GM12873 (cell line): ENCODE results near the gene SMIM28.

Source experiments
- TF ChIP-seq, protein P1 (sequence below): IDR thresholded peaks from 2 replicates; pipeline ENCODE4 v1.5.1; 2012; ENCODE audit warnings: low read depth, mild to moderate bottlenecking, moderate library complexity, low read length, control low read depth; ENCODE audit not compliant: insufficient read depth; ENCODE audit errors: missing control alignments

The SMIM28 gene

DNA sequence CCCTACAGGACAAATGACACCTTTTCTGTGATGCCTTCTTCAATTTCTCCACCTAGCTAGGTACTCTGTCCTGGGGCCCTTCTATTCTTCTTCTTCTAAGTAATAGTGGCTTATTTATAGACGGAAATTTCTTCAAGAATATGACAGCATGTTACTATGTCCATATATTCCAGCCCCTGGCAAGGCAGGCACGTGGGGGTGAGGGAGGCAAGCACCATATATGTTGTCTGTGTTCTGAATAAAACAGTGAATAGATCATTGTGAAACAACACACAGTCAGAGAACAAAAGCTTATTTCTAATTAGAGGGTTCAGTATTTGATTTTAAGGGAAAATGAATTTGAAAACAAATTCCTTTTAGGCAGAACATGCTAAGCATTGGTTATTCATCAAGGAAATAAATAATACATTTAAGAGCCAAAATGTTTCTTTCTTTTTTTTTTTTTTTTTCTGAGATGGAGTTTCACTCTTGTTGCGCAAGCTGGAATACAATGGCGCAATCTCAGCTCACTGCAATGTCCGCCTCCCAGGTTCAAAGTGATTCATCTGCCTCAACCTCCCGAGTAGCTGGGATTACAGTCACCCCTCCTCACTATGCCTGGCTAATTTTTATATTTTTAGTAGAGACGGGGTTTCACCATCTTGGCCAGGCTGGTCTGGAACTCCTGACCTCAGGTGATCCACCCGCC lies 32.5 kb downstream of the SMIM28 start:
- TF ChIP-seq, protein P1, sequence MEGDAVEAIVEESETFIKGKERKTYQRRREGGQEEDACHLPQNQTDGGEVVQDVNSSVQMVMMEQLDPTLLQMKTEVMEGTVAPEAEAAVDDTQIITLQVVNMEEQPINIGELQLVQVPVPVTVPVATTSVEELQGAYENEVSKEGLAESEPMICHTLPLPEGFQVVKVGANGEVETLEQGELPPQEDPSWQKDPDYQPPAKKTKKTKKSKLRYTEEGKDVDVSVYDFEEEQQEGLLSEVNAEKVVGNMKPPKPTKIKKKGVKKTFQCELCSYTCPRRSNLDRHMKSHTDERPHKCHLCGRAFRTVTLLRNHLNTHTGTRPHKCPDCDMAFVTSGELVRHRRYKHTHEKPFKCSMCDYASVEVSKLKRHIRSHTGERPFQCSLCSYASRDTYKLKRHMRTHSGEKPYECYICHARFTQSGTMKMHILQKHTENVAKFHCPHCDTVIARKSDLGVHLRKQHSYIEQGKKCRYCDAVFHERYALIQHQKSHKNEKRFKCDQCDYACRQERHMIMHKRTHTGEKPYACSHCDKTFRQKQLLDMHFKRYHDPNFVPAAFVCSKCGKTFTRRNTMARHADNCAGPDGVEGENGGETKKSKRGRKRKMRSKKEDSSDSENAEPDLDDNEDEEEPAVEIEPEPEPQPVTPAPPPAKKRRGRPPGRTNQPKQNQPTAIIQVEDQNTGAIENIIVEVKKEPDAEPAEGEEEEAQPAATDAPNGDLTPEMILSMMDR = no peak

DNA sequence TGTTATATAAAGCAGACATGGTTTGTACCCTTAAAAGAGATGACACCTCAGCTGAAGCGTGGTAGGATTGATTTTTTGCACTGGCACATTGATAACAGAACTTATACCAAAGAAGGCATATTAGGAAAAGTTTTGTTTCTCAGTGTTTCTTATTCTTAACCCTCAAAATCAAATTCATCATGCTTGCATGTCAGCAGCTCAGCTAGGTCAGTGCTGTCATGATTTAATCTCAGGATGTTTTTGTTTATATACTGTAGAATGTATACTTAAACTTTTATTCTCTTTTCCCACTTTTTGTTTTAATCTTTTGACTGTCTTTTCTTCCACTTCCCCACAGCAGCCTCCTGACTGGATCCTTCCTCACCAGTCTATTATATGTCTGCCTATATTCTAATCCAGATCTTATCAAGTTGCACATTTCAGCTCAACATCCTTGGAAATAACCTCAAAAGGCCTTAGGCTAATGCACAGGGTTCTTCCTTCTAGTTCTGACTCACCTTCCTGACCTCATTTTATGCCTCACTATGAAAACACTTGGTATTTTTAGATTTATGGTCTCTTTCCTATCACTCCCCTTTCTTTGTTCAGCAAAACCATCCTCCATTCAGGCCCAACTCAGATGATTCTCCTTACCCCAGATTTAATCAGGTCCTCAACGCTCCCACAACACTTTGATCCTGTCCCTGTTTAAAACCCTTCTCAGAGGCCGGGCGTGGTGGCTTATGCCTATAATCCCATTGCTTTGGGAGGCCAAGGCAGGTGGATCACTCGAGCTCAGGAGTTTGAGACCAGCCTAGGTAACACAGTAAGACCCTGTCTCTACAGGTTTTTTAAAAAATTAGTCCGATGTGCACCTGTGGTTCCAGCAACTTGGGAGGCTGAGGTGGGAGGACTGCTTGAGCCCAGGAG lies 33.5 kb downstream of the SMIM28 start:
- TF ChIP-seq, protein P1 = no peak

DNA sequence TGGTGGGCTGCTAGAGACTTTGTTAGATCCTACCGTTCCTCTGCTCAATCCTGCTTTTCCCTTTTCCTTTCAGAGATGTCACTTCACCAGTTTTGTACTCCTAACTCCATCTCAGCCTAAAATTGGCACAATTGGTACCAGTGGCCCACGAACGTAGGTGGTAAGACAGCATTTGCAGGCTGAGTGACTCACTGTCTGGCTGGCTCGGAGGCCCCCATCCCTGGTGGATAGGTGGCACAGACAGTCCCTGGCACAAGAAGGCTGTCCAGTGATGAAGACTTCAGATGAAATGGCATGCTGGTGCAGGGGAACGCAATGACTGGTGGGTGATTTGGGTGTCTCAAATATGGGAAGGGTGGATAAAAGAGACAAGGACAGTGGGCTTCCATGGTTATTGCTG lies 37.4 kb downstream of the SMIM28 start:
- TF ChIP-seq, protein P1 = no peak

DNA sequence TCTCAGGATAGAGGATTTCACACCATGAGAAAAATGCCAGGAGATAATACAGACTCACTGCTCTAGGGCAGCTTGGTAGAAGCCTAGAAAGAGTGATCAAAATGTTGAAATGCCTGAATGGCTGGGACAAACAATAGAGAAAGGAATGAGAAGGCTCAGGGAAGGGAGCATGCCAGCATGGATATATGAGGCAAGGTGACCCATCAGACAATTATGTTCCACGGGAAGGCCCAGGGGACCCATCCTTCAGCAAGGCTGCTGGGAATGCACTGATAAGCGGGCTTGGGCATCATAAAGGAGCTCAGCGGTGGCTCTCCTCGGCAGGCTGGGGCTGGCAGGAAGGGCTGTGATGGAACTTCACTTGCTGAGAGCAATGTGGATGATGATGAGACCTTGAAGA lies 38.5 kb downstream of the SMIM28 start:
- TF ChIP-seq, protein P1 = no peak

DNA sequence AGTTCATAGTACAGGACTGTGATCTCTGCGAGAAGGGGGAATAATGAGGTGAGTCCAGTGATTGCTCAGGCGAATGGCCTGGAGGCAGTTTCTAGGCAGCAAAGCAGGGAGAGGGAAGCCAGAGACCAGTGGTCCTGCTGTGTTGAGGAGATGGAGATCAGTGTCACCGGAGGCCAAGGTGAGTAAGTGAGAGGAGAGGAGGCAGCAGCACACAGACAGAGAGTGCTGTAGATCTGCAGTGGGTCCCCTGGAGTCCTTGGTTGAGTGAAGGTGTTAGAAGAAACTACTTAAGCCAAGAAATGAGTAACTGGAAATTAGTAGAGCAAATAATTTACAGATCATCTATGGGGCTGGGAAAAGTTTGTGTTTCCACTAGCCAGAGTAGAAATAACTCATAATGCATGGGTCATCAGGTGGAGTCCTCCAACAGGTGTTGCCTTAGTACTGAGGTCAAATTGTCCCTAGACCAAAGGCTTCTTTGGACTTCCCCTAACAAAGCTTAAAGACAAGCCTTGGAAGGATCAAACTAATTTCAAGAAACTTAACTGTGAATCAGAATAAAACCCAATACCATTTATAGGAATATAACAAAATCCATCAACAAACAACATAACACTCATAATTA lies 39.9 kb downstream of the SMIM28 start:
- TF ChIP-seq, protein P1 = no peak

DNA sequence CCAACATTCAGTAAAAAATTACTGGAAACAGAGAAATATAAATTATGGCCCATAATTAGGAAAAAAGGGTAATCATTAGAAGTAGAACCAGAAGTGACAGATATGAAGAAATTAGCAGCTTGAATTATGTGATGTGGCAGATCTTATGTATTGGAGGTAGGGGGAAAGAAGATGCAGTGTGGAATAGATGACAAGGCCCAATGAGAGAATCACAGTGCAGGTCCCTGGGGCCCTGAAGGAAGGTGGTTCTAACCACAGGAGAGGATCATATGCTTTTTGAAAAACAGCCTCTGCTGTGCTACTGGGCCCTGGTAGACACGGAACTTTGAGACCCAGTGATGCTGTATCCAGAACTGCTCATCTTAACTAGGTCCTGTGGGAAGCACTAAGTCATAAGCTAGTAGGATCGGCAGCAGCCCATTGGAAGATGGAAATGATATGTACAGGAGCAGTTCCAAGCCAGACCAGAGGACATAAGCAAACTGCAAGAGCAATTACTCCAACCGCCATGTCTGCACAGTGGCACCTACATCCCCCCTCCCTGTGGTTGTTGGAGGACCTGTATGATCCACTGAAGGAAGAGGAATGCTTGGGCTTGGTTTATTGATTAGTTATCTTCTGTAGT lies 40.5 kb downstream of the SMIM28 start:
- TF ChIP-seq, protein P1 = no peak
